Stomach (tissue), 9 donors: Measurements from ENCODE around the gene EFCAB5. TPM values are rescaled to one million over a fixed set of nuclear protein-coding genes. Genes with fewer than 3 reads are reported as not detected.
"Not testable (repeated sequence)": the region's sequence is repeated elsewhere in the genome, so short reads cannot be mapped to it uniquely, and the experiment has no call there.

Experiments
- DNase-seq, 2 donors: peaks; one replicate each; pipeline versions ENCODE4 v3.0.0 to v3.0.0-alpha.2; 2013 to 2019
- H3K27ac ChIP-seq, 5 donors: fragments of 200-600 bp in 4 of 5; sonication (generic) in 4 of 5; one replicate each; pipeline ENCODE4 v1.5.1; 2013 to 2019; ENCODE audit warnings: mild to moderate bottlenecking in 1 of 5, moderate library complexity in 1 of 5
- H3K27me3 ChIP-seq, 3 donors: fragments of 200-600 bp; sonication (generic); one replicate each; pipeline ENCODE4 v1.5.1; 2017 to 2019; ENCODE audit warnings: mixed run types in 1 of 3
- H3K36me3 ChIP-seq, 4 donors: fragments of 200-600 bp; sonication (generic); 1 replicate in 3 of 4; 2 replicates in 1 of 4; pipeline ENCODE4 v1.5.1; 2016 to 2019
- H3K4me1 ChIP-seq, 4 donors: fragments of 200-600 bp; sonication (generic); one replicate each; pipeline ENCODE4 v1.5.1; 2016 to 2019
- H3K4me3 ChIP-seq, 4 donors: fragments of 200-600 bp; sonication (generic) in 3 of 4; one replicate each; pipeline ENCODE4 v1.5.1; 2016 to 2019; ENCODE audit warnings: mild to moderate bottlenecking in 1 of 4
- H3K9me3 ChIP-seq, 4 donors: fragments of 200-600 bp; sonication (generic); one replicate each; pipeline ENCODE4 v1.5.1; 2016 to 2019
- EP300 ChIP-seq: sonication (generic); formaldehyde crosslinking; IDR thresholded peaks from one replicate; pipeline ENCODE4 v1.6.1; 2017; ENCODE audit warnings: antibody characterized with exemption
- POLR2A ChIP-seq, 4 donors: fragments of 450-650 bp; IDR thresholded peaks; one replicate each; pipeline ENCODE4 v1.6.1; 2016; ENCODE audit warnings: antibody characterized with exemption in 4 of 4, control low read depth in 2 of 4, mild to moderate bottlenecking in 1 of 4, moderate library complexity in 1 of 4
- POLR2AphosphoS5 ChIP-seq, 3 donors: sonication (generic); formaldehyde crosslinking; IDR thresholded peaks; one replicate each; pipeline ENCODE4 v1.6.1; 2016; ENCODE audit warnings: antibody characterized with exemption in 3 of 3
- WGBS, 5 donors: extraction: QIAGEN DNeasy Blood & Tissue Kit in 3 of 5; methylation state at CpG; one replicate each; pipeline versions ENCODE4 v1.1.5 to v1.1.7; 2013 to 2018; 5-methylcytosine and 5-hydroxymethylcytosine counted together
- intact Hi-C: fragments of 100-400 bp; cut with DNase I; formaldehyde crosslinking; loops from one replicate; pipeline ENCODE4 v1.15.1; 2023; ENCODE audit warnings: low total_unique reads
- polyA plus RNA-seq, 3 donors: library from polyadenylated mRNA; stranded (reverse); fragments of 200-250 nt; gene quantifications; one replicate each; pipeline ENCODE4 v1.2.3, GENCODE V29; 2013
- total RNA-seq, 5 donors: library from RNA; depleted of rRNA; stranded (reverse); fragments of >200 nt; gene quantifications; one replicate each; pipeline versions ENCODE4 v1.1.0 to v1.2.3, GENCODE V29; 2014 to 2016
- TF ChIP-seq, protein P1 (sequence below), 7 experiments: fragments of 450-650 bp in 4 of 7; fragments of 200-600 bp in 3 of 7; sonication (generic) in 3 of 7; IDR thresholded peaks; one replicate each; pipeline ENCODE4 v1.5.1; 2016 to 2019; ENCODE audit warnings: antibody characterized with exemption in 7 of 7, control low read depth in 2 of 7, mild to moderate bottlenecking in 1 of 7
- donor health status: healthy with polysubstance abuse.
- donor health status: Bipolar disorder and iron deficiency.
- donor health status: healthy.

The EFCAB5 gene
- total and polyA plus RNA-seq, 8 donors, result 0.05 to 2.8 (median 1.4) TPM; not detected in 4

DNA sequence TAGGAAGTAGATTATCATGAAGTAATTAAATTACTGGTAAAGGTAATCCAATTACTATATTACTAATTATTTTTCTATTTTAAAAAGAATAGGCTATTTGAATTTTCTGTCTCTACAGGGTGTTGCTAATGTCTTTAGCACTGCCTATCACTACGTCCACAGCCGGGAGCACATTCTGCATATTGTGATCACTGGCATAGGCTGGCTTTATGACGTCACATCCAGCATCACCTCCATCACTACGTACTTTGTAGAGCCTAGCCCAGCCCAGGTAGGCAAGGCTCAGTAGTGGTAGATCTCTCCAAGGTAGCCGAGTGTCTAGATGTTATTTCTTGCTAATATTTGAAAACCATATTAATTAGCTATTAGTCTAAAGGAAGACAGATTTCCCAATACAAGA, 141.3 kb downstream of the EFCAB5 start:
- Histone ChIP-seq H3K4me3 (no peak overlapping the region), H3K27me3 (peaks cover 0 to 9% (median 0%) of the 10 kb centered on the region in 3 donors), H3K4me1 (no peaks in the 10 kb centered on the region), H3K36me3 (no peaks in the 10 kb centered on the region), H3K9me3 (no peaks in the 10 kb centered on the region), H3K27ac (no peak overlapping the region)
- intact Hi-C loops, result no loop called here
- DNase-seq, result no peak
- TF ChIP-seq EP300 (no peak), POLR2AphosphoS5 (IDR thresholded peaks at IDR 0.05) (no peak), POLR2A (IDR thresholded peaks at IDR 0.05) (no peak)
- TF ChIP-seq, protein P1, sequence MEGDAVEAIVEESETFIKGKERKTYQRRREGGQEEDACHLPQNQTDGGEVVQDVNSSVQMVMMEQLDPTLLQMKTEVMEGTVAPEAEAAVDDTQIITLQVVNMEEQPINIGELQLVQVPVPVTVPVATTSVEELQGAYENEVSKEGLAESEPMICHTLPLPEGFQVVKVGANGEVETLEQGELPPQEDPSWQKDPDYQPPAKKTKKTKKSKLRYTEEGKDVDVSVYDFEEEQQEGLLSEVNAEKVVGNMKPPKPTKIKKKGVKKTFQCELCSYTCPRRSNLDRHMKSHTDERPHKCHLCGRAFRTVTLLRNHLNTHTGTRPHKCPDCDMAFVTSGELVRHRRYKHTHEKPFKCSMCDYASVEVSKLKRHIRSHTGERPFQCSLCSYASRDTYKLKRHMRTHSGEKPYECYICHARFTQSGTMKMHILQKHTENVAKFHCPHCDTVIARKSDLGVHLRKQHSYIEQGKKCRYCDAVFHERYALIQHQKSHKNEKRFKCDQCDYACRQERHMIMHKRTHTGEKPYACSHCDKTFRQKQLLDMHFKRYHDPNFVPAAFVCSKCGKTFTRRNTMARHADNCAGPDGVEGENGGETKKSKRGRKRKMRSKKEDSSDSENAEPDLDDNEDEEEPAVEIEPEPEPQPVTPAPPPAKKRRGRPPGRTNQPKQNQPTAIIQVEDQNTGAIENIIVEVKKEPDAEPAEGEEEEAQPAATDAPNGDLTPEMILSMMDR (IDR thresholded peaks at IDR 0.05), result no peak
- 86 to 93% (median 92%) methylated on average over 5 of the region's 5 CpGs for WGBS, 5 donors

DNA sequence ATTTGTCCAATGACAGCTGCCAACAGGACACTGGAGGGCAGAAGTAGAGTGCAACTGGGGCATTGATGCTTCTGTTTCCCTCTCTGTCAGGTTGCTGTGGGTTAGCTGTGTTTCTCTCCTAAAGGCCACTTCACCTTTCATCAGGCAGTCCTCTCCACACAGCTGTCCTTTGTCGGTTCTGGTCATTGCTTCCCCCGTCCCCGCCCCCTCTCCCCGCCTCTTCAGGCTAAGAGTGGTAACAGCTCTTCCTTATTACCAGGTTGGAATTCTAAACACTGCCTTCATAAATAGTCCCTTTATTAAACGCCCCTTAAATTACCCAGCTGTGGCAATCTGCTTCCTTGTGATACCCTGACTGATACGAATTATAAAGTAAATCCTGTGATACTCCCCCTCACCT, 143.4 kb downstream of the EFCAB5 start:
- no peaks in the 10 kb centered on the region for H3K9me3 ChIP-seq
- no peak for DNase-seq
- WGBS, 5 donors, result 32 to 49% (median 38%) methylated on average over 6 of the region's 6 CpGs
- no peak overlapping the region for H3K4me3 ChIP-seq
- peaks cover 0 to 27% (median 0%) of the 10 kb centered on the region in 3 donors for H3K27me3 ChIP-seq
- no peaks in the 10 kb centered on the region for H3K36me3 ChIP-seq
- no peaks in the 10 kb centered on the region for H3K4me1 ChIP-seq
- H3K27ac ChIP-seq, result no peak overlapping the region
- intact Hi-C loops, result no loop called here
- no peak for TF ChIP-seq POLR2A (IDR thresholded peaks at IDR 0.05)
- no peak for TF ChIP-seq EP300
- no peak for TF ChIP-seq POLR2AphosphoS5 (IDR thresholded peaks at IDR 0.05)
- TF ChIP-seq, protein P1 (IDR thresholded peaks at IDR 0.05), result no peak

DNA sequence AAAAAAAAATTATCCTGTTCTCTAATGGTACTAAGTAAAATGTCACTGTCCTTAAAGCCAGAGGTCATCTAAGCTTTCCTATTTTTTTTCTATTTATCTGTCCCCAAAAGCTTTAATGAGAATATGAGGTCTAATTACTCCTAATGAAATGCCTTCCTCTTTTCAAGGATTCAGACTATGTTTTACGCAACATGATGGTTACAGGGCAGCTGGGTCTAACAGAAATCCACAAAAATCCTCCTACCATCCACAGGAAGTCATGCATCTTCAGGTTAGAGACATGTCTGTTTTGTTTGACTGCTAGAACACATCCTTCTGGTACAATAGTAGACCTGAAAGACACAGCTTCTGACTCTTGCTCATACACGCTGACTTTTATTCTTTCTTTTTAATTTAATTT, 145.5 kb downstream of the EFCAB5 start:
- 89 to 97% (median 95%) methylated on average over 2 of the region's 2 CpGs for WGBS, 5 donors
- no peak overlapping the region for H3K4me3 ChIP-seq
- no peaks in the 10 kb centered on the region for H3K36me3 ChIP-seq
- H3K4me1 ChIP-seq, result no peaks in the 10 kb centered on the region
- intact Hi-C loops, result no loop called here
- no peak for DNase-seq
- H3K27ac ChIP-seq, result no peak overlapping the region
- TF ChIP-seq, protein P1 (IDR thresholded peaks at IDR 0.05), result no peak
- TF ChIP-seq POLR2A (IDR thresholded peaks at IDR 0.05) (no peak), POLR2AphosphoS5 (IDR thresholded peaks at IDR 0.05) (no peak), EP300 (no peak)
- no peaks in the 10 kb centered on the region for H3K9me3 ChIP-seq
- H3K27me3 ChIP-seq, result peaks cover 0 to 34% (median 0%) of the 10 kb centered on the region in 3 donors

DNA sequence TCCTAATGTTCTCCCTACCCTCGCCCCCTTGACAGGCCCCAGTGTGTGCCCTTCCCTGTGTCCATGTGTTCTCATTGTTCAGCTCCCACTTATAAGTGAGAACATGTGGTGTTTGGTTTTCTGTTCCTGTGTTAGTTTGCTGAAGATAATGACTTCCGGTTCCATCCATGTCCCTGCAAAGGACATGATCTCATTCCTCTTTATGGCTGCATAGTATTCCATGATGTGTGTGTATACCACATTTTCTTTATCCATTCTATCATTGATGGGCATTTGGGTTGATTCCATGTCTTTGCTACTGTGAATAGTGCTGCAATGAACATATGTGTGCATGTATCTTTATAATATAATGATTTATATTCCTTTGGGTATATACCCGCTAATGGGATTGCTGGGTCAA, 146.0 kb downstream of the EFCAB5 start:
- WGBS, 5 donors, result 82 to 94% (median 85%) methylated on average over 3 of the region's 3 CpGs
- DNase-seq, intact Hi-C loops, H3K36me3 ChIP-seq, H3K9me3 ChIP-seq, H3K4me3 ChIP-seq, H3K4me1 ChIP-seq, H3K27ac ChIP-seq: not testable (repeated sequence)
- H3K27me3 ChIP-seq, result peaks cover 0 to 36% (median 0%) of the 10 kb centered on the region in 3 donors

DNA sequence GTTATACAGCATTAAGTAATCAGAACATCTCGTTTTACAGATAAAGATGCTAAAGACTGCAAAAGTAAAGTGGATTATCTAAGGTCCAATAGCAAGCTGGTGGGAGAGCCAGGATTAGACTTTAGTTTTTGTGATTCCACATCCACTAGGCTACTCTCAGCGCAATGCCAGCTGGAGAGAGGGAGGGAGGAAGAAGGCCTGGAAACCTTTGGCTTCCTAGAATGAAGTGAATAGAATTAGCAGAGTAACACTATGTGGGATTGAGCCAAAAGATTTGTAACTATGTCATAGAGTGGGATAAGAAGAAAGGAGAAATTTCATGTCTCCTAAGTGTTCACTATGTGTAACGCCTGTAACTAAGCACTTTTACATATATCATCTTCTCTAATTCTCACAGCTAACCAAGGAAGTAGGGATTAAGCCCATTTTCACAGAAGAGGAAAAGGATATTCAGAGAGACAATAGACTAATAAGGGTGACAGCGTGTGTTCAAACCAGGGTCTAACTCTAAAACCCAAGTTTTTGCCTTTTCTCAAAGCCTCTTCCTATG, 149.8 kb downstream of the EFCAB5 start:
- Histone ChIP-seq H3K27me3 (peaks cover 0 to 33% (median 0%) of the 10 kb centered on the region in 3 donors), H3K4me3 (no peak overlapping the region), H3K4me1 (peaks cover 0 to 9% (median 7%) of the 10 kb centered on the region in 4 donors), H3K9me3 (no peaks in the 10 kb centered on the region), H3K36me3 (no peaks in the 10 kb centered on the region), H3K27ac (no peak overlapping the region)
- intact Hi-C loops, result no loop called here
- no peak for DNase-seq
- 74 to 79% (median 78%) methylated on average over 4 of the region's 4 CpGs for WGBS, 5 donors
- TF ChIP-seq, protein P1 (IDR thresholded peaks at IDR 0.05), result no peak
- TF ChIP-seq POLR2AphosphoS5 (IDR thresholded peaks at IDR 0.05) (no peak), EP300 (no peak), POLR2A (IDR thresholded peaks at IDR 0.05) (no peak)
